ENCODE results near the gene RNF182. TPM values are rescaled to one million over a fixed set of nuclear protein-coding genes. Genes with fewer than 3 reads are reported as not detected.

RNF182 gene
- polyA plus RNA-seq, 2 of the 4 experiments (the other 2 are of a cell fraction): 2.5 to 4.9 TPM

DNA sequence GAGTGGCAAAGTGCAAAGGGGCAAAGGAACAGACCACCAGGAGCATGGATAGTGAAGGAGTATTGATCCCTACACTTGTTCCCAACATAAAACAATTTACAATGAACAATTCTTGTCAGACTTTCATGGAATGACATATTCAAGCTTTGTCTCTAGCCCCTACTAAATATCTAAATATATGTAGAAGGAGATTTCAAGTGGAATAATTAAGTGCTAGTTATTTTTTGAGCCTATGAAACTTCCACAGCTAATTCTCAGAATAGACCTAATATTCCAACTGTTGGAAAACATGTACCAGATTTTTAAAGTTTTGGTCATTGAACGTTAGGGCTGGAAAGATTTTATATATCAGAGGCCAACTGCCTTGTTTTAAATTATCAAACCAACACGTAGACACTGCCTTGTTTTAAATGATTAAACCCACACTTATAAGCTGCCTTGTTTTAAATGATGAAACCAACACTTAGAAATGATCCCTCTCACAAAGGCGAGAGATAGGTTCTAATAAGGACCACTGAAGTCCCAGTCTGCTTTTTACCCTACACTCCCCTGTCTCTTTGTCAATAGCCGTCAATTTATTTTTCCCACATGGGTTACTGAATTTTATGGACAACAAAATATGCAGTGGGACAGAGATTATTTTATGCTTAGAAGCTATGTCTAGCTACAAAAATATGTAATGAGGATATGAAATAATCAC is 62.1 kb downstream of the RNF182 start:
- ATAC-seq (no peak), FAIRE-seq (no peak), DNase-seq (ENCODE audit: low read depth in 1 of 2, low spot score in 1 of 2) (no peak)
- ChIA-PET CTCF (interaction anchor here (3.0 kb wide), 1 partner anchor 80 kb away, joined by 9 read pairs; no protein-coding TSS in a partner anchor), POLR2A (no interaction called here)
- Histone ChIP-seq H3K4me2 (no peak overlapping the region), H3K4me1 (no peaks in the 10 kb centered on the region), H3K27ac (no peak overlapping the region), H3K9me3 (no peaks in the 10 kb centered on the region), H3K4me3 (no peak overlapping the region)
- TF ChIP-seq ZFP36 (IDR thresholded peaks at IDR 0.05; ENCODE audit: borderline replicate concordance, partially characterized antibody): no peak
- TF ChIP-seq CBX2 (IDR thresholded peaks at IDR 0.05; ENCODE audit: borderline replicate concordance, low read depth): no peak
- no peak for TF ChIP-seq GATA3 (IDR thresholded peaks at IDR 0.05; ENCODE audit: borderline replicate concordance)
- TF ChIP-seq EP300 (IDR thresholded peaks at IDR 0.05): no peak
- no peak for TF ChIP-seq NR3C1 (IDR thresholded peaks at IDR 0.05)
- TF ChIP-seq, protein P1, sequence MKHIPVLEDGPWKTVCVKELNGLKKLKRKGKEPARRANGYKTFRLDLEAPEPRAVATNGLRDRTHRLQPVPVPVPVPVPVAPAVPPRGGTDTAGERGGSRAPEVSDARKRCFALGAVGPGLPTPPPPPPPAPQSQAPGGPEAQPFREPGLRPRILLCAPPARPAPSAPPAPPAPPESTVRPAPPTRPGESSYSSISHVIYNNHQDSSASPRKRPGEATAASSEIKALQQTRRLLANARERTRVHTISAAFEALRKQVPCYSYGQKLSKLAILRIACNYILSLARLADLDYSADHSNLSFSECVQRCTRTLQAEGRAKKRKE (CRISPR knock-in tag; IDR thresholded peaks at IDR 0.05; ENCODE audit: low read depth): no peak
- TF ChIP-seq POLR2A (IDR thresholded peaks at IDR 0.05; ENCODE audit: low read length): no peak
- TF ChIP-seq ZC3H11A (IDR thresholded peaks at IDR 0.05): no peak
- TF ChIP-seq RFX5 (IDR thresholded peaks at IDR 0.05): no peak
- TF ChIP-seq SMC3 (IDR thresholded peaks at IDR 0.05): no peak
- no peak for TF ChIP-seq RNF2 (IDR thresholded peaks at IDR 0.05; ENCODE audit: borderline replicate concordance, low read depth)
- TF ChIP-seq ESRRA (IDR thresholded peaks at IDR 0.05; ENCODE audit: borderline replicate concordance, low read length): no peak
- TF ChIP-seq HOXB13 (CRISPR knock-in tag; IDR thresholded peaks at IDR 0.05; ENCODE audit: low read depth): no peak
- TF ChIP-seq, protein P2, sequence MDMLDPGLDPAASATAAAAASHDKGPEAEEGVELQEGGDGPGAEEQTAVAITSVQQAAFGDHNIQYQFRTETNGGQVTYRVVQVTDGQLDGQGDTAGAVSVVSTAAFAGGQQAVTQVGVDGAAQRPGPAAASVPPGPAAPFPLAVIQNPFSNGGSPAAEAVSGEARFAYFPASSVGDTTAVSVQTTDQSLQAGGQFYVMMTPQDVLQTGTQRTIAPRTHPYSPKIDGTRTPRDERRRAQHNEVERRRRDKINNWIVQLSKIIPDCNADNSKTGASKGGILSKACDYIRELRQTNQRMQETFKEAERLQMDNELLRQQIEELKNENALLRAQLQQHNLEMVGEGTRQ (IDR thresholded peaks at IDR 0.05): no peak
- TF ChIP-seq HMGXB4 (CRISPR knock-in tag; IDR thresholded peaks at IDR 0.05; ENCODE audit: borderline replicate concordance): no peak
- TF ChIP-seq, protein P3, sequence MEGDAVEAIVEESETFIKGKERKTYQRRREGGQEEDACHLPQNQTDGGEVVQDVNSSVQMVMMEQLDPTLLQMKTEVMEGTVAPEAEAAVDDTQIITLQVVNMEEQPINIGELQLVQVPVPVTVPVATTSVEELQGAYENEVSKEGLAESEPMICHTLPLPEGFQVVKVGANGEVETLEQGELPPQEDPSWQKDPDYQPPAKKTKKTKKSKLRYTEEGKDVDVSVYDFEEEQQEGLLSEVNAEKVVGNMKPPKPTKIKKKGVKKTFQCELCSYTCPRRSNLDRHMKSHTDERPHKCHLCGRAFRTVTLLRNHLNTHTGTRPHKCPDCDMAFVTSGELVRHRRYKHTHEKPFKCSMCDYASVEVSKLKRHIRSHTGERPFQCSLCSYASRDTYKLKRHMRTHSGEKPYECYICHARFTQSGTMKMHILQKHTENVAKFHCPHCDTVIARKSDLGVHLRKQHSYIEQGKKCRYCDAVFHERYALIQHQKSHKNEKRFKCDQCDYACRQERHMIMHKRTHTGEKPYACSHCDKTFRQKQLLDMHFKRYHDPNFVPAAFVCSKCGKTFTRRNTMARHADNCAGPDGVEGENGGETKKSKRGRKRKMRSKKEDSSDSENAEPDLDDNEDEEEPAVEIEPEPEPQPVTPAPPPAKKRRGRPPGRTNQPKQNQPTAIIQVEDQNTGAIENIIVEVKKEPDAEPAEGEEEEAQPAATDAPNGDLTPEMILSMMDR (IDR thresholded peaks at IDR 0.05): no peak
- TF ChIP-seq CBX8 (IDR thresholded peaks at IDR 0.05): no peak
- no peak for TF ChIP-seq RARB (CRISPR knock-in tag; IDR thresholded peaks at IDR 0.05)
- no peak for TF ChIP-seq JUN (IDR thresholded peaks at IDR 0.05)
- TF ChIP-seq NFE2L2 (conservative IDR thresholded peaks at IDR 0.05; ENCODE audit: low read length): no peak
- WGBS (ENCODE audit: missing lambda C conversion rate): 54% methylated on average over 4 of the region's 4 CpGs

DNA sequence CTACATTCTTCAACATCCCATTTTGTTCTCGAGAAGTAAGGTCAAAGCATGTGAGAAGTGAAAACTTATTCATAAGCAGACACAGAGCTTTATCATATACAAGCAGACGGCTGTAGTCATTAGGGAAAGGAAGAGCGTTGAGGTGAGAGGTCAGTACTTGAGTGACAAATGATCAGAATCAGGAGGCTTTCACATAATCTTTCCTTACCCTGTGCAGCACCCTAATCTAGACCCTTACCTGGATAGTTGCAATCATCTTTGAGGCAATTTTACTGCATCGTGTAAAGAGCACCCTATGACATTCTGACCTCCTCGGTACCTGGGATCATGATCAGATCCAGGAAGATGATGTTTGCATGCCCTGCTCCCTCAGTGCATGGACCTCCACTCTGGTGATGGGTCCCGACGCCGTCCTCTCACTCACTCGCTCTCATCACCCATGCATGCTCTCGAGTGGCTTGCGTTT is 62.7 kb downstream of the RNF182 start:
- ChIA-PET CTCF (interaction anchor here (3.0 kb wide), 1 partner anchor 79 kb away, joined by 9 read pairs; no protein-coding TSS in a partner anchor), POLR2A (no interaction called here)
- DNase-seq (ENCODE audit: low read depth in 1 of 2, low spot score in 1 of 2) (no peak), FAIRE-seq (no peak), ATAC-seq (no peak)
- no peak overlapping the region for H3K4me3 ChIP-seq
- H3K4me2 ChIP-seq: no peak overlapping the region
- WGBS (ENCODE audit: missing lambda C conversion rate): 78% methylated on average over 11 of the region's 11 CpGs
- peaks cover 3% of the 10 kb centered on the region; the same call in 1 of the 3 replicates for H3K4me1 ChIP-seq
- H3K27ac ChIP-seq: no peak overlapping the region
- H3K9me3 ChIP-seq: no peaks in the 10 kb centered on the region
- no peak for TF ChIP-seq EHF (CRISPR knock-in tag; IDR thresholded peaks at IDR 0.05)
- TF ChIP-seq POLR2AphosphoS2 (conservative IDR thresholded peaks at IDR 0.05; ENCODE audit: low read length): no peak
- no peak for TF ChIP-seq HOXB5 (CRISPR knock-in tag; IDR thresholded peaks at IDR 0.05)
- TF ChIP-seq HDAC2 (IDR thresholded peaks at IDR 0.05): no peak
- TF ChIP-seq JUNB (IDR thresholded peaks at IDR 0.05): no peak
- TF ChIP-seq ELK1 (IDR thresholded peaks at IDR 0.05; ENCODE audit: low read depth, low read length): no peak
- TF ChIP-seq MAZ (IDR thresholded peaks at IDR 0.05; ENCODE audit: borderline replicate concordance, low read depth, low read length): no peak
- TF ChIP-seq ZC3H11A (IDR thresholded peaks at IDR 0.05): no peak
- TF ChIP-seq CHD2 (IDR thresholded peaks at IDR 0.05; ENCODE audit: low read length, partially characterized antibody): no peak
- no peak for TF ChIP-seq ZFP36 (IDR thresholded peaks at IDR 0.05; ENCODE audit: borderline replicate concordance, partially characterized antibody)
- no peak for TF ChIP-seq HMGXB4 (CRISPR knock-in tag; IDR thresholded peaks at IDR 0.05; ENCODE audit: borderline replicate concordance)
- TF ChIP-seq, protein P4, sequence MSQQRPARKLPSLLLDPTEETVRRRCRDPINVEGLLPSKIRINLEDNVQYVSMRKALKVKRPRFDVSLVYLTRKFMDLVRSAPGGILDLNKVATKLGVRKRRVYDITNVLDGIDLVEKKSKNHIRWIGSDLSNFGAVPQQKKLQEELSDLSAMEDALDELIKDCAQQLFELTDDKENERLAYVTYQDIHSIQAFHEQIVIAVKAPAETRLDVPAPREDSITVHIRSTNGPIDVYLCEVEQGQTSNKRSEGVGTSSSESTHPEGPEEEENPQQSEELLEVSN (IDR thresholded peaks at IDR 0.05; ENCODE audit: borderline replicate concordance, low read depth): no peak

All from A549 (cell line).